IPS-NIHi7 (cell line): ENCODE measurements around the gene ZNF32.

Experiments used
- DNase-seq: peaks from one replicate; pipeline ENCODE4 v3.0.0; 2012; ENCODE audit warnings: mixed read lengths; ENCODE audit errors: extremely low spot score

The ZNF32 gene, protein sequence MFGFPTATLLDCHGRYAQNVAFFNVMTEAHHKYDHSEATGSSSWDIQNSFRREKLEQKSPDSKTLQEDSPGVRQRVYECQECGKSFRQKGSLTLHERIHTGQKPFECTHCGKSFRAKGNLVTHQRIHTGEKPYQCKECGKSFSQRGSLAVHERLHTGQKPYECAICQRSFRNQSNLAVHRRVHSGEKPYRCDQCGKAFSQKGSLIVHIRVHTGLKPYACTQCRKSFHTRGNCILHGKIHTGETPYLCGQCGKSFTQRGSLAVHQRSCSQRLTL

DNA sequence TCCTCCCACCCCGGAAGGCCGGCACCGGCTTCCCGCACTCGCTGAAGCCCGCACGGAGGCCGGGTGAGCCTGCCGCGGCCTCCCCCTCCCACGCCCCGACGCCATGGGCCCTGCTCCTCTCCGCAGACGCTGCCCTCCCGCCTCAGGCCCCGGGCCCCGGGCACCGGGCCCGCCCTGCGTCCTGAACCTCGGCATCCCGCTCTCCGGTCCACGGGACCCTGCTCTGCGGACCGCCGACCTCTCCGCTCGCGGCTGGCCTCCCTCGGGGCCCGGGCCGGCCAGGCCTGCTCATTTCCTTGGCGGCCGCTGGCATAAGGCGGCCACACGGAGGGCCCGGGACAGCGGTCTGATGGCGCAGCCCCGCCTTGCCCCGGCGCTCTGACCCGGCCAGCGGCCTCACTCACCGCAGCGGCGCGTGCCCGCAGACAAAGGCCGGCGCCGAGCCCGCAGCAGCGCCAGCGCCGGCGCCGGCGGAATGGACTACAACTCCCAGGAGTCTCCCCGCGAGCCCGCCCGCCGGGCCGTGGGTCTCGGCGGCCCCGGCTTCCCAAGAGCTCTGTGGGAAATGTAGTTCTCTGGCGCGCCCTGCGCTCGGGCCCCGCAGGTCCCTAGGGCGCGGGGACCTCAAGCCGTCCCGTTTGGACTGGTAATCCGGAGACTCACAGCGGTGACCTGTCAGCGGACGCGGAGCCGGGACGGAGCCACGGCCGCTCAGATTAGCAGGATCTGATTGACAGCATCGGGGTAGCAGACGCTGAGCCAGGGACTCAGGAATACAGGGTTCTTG, at the start of gene ZNF32:
ZNF32 (minus strand) TSS at position 484 of the 787 bp plus-strand sequence. CDS start 2,748 bp downstream, outside the sequence.
- DNase-seq: peak; percentile 96

DNA sequence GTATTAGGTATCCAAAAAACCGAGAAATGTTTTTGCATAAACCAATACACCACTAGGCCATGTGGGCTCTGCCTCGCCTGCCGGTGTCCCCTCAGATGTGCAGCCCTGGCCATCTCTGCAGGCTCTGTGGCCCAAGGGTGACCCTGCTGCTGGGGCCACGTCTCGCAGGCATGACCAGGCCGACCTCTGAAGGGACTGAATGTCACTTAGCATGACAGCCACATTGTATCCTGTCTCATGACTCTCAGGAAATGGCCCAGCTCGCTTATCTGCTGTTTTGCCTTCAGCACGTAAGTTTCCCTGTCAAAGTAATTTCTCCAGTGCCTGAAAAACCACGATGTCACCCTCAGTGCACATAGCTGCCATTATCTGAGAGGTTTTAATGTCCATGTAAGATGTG, 49.5 kb upstream of the ZNF32 start:
- DNase-seq: no peak

DNA sequence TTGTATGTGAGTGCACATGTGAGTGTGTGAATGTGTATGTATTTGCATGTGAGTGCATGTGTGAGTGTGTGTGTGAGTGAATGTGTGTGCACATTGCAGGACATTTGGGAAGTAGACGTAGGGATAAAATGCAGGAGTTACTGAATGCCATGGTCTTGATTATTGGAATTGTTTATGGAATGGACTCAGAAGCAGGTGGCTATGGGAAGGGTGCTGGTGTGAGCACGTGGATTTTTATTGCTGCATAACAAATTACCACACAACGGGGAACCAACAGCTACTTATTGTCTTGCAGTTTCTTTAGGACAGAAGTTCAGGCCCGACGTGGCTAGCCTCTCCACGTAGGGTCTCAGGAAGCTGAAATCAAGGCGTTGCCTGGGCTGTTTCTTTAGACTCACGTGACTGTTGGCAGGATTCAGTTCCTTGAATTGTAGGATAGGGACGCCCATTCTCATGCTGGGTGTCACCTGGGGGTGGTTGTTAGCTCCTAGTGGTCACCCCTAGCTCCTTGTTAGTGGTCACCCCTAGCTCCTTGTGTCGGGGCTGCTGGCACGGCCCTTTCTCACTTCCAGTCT, 48.3 kb upstream of the ZNF32 start:
- no peak for DNase-seq

DNA sequence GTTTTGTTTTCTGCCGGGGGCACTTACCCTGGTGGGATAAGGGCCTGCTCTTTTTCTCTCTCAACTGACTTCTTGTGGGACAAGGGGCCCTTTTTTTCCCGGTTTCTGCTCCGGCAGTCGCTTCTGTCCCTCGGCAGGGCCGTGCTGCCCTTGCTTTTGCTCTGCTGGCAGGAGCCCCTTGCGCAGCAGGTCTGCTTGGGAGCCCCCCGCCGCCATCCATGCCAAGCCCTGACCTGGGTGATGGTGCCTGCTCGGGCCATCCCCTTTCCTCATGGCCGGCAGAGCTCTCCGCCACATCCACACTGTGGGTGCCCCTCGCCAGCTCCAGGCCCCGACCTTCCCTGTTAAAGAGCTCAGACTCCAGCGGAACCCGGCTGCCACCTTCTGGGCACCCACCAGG, 47.0 kb upstream of the ZNF32 start:
- no peak for DNase-seq

DNA sequence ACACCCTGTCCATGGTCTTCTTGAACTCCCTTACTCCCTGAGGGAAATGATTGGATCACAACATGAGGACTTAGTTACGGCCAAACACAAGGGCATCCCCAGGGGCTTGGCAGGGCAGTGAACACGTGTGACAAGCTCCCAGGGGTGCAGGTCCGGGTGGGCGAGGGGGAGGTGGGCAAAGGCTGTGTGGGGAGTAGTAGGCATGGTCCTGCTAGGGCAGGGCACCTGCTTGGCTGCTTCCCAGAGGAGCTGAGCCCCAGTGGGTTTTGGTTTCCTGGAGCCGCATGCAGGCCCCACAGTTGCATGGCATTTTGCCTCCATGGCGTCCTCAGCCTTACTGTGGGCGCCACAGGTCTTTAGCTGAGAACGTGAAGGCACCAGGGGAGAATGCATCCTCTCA, 46.6 kb upstream of the ZNF32 start:
- DNase-seq: no peak

DNA sequence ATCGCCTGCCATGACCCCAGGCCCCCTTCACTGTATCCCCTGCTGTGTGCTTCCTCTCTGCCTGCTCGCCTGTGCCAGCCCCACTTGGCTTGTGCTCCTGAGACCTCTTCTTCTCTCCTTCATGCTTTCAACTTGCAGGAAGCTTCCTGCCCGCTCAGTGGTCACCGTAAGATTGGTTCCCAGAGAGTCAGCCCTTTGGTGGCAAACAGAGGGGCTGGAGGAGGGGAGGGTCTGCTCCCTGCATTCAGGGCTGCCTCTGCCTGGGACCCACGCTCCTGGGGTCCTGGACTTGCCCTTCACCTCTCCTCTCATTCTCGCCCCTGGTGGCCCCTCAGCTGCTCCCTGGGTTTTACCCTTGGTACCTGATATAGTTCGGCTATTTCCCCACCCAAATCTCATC, 45.8 kb upstream of the ZNF32 start:
- no peak for DNase-seq

DNA sequence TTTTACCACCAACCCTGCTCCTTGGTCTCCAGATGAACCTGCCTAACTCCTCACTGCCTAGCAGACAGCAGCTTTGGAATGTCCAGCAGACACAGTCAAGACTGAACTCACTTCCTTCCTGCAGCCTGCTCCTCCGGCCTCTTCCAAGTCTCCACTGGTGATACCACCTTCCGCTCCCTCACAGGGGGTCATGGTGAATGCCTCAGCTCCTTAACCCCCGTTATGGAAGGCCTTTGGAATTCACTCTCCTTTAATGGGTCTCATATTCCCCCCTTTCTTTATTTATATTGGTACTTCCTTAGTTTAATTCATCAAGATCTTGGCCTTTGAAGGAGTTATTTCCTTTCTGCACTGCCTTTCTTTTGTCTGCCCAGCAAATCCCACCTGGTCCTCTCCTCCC, 44.9 kb upstream of the ZNF32 start:
- no peak for DNase-seq

DNA sequence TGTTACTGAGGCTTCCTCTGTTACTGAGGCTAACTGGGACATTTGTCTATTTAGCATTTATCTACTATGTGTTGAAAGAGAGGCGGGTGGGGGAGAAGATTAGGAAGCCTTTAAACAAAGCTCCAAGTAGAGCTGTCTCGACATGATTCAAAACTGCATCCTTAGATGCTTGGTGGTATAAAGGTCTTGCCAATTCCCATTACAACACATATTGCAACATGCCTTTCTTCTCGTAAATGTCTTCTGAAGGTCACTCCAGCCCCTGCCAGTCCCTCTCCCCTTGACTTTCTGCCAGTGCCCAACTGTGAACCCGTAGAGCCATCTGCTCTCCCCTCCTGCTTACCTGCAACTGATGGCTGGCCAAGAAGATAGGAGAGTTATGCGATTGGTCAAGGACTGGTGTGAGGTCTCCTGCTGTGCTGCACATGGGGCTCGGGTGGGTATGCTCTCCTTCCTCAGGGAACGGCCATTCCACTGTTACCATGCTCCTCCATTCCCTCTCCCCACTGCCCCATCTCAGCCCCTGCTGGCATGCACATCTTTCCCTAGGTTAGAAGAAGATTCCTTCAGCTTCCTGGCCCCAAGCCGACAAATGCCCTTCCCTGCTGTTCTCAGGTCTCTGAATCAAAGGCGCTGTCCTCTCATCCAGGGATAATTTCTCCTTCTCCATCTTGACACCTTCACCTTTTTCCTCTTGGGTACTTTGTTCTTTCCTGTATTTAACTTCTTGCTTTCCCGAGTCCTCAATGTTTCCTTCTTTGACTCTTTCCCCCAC, 43.6 kb upstream of the ZNF32 start:
- no peak for DNase-seq

DNA sequence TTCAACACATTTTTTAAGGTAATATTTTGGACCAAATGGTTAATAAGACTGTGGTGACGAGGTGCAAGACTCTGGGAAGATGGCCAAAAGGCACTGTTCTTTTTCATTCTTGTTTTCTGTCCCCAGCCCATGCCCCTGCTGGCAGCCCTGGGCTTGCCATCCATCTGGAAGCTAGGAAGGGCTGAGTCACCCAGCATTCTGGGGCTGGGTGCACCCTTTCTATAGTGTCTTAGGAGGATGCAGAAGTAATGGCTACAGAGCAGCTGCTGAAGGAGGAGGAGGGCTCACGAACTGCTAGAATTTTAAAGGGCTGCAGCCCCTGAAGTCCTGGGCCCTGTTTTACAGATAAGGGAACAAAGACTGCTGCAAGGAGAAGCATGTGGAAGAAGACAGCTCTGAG, 42.8 kb upstream of the ZNF32 start:
- no peak for DNase-seq

DNA sequence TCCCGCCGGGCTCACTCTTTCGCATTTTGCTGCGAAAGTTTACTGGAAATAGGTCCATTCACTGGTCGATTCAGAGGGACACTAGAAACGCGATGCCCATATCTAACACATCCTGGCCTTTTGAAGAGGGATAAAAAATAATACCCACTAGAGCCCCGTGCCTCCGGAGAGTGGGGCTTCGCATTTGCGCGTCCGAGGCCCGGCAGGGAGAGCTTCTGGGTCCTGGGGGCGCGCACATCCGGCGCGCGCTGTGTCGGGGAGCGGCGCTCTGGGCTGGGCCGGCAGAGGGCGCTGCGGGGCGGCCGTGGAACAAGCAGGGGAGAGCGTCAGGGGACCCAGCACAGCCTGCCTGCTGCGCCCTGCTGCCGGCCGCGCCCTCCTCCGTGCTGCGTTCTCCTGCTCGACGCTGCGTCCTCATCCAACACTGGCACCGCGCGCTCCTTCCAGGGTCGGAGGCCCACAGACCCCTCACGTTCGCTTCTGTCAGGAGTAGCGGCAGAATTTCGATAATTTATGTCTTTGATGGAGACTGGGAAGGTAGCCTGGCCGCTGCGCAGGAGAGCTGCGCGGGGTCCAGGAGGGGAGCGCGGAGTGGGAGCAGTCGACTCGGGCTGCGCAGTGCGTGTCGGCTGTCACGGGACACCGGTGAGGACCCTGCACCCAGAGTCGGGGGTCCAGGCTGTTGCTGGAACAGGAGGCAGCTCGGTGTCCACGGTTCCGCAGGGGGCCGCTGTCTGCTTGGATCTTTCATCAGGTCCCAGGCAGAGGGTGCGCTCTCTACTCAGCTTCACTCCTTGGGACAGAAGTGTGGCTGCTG, 41.5 kb upstream of the ZNF32 start:
- peak; percentile 91 for DNase-seq

DNA sequence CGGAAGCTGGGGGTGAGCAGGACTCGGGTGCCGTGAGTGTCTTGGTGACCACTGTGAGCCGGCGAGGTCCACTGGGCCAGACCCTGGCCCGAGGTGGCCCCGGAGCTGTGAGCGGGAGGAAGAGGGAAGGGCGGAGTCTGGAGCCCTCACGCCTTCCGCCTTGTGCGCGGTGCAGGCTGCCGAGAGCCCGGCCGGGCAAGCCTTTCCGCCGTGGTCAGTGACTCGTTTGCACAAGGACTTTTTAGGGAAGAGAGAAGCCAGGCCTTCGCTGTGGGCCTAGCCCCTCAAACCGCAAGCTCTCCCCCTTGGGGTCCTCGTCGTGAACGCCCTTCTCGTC, 40.9 kb upstream of the ZNF32 start:
- peak; percentile 73 for DNase-seq

DNA sequence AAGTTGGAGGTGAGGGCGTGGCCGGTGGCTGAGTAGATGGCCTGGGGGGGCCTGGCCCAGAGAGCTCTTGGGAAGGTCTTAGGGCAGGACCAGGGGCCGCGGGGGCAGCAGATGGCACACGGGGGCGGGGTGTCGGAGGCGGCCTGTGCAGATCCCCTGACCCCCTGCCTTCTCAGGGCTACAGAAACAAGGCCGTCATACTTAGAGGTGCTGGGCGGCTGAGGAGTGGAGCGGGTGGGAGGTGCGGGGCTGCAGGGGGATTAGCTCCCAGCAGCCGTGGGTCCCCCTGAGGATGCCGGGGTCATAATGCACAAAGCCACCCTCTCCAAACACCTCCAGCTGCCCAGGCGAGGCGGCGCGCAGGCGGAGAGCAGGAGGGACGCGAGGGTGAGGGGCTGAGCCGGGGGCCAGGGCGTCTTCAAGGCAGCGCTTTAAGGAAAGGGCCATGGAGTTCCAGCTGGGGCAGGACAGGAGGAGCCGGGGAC, 40.4 kb upstream of the ZNF32 start:
- no peak for DNase-seq

DNA sequence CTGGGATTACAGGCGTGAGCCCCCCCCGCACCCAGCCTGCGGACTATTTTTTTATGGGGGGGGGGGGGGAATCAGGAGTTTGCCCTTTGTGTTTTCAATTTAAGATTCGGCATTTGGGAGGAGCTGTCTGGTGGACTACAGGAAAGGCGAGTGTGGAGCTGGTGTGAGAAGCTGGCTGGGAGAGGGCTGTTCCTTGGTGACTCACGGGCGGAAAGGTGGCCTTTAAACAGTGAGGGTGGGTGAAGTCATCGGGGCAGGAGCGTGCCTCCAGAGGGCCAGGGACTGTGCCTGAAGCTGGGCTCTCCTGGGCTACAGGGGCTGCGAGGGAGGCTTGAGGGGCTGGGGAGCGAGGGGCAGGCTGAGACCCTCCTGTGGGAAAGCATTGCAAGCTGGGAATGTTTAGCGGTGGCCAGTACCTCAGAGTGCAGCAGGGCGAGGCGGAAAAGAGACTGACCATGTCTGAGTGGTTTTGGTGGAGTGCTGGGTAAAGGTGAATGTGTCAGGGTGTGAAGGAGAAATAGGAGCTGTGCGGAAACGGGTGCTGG, 39.7 kb upstream of the ZNF32 start:
- no peak for DNase-seq

DNA sequence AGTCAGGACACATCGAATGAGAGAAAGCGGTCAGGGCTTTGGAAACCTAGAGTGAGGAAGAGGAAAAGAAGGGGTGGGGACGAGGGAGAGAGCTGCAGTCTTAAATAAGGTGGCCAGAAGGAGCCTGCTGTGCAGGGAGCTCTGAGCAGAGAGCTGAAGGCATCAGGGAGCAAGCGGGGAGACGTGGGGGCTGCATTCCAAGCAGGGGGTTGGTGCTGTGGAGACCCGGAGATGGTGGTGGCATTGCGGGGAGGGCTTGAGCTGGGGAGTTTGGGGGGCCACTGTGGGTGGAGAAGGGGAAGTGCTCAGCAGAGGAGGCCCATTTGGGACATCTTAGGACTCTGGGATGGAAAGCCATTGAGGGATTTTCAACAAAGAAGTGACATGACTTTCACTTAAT, 38.7 kb upstream of the ZNF32 start:
- no peak for DNase-seq

DNA sequence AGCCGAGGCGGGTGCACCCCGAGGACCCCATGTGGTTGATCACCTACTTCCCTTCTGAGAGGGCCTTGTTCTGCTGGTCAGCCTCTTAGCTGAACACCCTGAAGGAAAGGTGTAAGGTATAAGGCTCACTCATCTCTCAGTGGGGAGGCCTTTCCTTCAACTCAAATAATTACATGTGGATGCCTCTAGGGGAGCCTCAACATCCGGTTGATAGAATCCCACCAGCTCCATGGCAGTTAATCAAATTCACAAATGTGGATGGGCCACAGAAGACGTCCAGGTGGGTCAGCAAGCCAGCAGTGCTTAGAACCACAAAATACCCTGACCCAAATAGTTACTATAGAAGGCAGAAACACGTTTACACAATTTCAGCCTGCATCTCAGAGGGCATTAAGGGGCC, 37.7 kb upstream of the ZNF32 start:
- DNase-seq: no peak

DNA sequence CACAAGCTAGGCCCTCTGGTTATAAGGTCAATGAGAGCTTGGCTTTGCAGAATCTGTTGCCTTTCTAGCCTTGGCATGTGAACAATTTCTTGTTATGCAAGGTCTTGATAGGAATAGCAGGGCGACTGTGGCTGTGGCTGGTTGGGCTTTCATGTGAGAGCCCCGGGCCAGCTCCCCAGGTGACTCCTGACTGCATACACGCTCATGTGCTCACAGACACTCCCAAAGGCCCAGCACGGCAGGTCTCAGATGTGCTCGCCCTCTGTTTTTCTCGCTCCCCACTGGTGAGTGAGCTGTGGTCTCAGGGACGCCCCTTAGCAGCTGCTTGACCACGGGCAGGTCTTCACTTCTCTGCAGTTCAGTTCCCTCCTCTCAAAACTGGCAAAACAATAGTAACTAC, 37.1 kb upstream of the ZNF32 start:
- DNase-seq: no peak

DNA sequence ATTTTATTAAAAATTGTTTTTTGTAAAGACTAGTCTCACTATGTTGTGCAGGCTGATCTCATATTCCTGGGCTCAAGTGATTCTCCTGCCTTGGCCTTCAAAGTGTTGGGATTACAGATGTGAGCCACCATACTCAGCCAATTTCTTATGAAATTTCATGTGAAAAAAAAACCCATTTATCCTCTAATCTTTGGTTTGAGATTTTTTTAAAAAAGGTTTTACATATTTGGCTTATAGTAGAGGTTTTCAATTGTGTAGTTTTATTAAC, 35.5 kb upstream of the ZNF32 start:
- DNase-seq: no peak

DNA sequence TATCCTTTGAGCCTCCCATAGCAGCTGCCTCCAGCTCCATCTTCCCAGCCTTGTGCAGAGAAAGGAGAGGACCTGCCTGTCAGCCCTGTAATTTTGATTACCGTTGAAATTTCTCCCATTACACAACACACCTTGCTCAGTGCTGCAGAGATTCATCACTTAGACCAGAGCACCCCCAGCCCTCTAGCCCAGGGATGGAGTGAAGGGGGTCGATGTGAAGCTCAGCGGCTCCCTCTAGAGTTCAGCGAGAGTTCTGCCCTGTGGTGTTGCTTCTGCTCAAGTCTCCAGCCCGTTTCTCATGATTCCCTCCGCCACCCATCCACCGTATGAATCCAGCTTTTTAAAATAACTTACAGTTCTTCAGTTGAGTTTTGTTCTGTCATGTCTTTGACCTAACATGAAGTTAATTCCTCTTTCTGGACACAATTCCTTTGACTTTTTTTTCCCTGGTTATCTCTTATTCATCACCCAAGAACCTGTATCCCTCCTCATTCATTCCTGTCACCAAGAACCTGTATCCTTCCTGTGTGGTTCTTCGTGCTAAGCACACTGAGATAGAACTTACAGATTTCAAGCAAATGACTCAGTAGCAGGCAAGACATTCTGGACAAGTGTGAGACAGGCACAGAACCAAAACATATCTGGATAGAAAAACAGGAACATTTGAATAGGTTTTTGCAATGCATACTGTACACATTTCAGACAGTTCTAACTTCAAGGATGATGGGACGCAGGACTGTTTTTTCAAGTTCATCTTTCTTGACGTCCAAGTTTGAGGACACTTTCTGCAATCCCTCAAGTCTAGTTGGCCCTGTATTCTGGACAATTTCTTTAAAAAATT, 35.0 kb upstream of the ZNF32 start:
- peak; percentile 85 for DNase-seq

DNA sequence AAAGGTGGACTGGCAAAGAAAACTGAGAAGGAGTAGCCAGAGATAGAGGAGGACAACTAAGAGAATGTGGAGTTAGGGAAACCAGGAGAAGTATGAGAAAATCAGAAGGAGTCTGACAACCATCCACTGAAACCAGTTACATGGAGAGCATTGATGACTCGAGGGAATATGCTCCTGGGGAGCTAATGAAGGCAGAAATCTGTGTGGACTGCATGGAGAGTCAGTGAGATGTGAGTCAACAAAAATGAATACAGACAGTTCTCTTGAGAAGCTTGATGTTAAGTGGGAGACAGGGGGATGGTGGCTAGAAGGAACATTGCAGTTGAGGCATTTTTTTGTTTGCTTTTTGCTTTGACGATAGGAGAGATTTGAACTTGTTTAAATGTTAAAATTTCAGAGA, 34.3 kb upstream of the ZNF32 start:
- DNase-seq: no peak

DNA sequence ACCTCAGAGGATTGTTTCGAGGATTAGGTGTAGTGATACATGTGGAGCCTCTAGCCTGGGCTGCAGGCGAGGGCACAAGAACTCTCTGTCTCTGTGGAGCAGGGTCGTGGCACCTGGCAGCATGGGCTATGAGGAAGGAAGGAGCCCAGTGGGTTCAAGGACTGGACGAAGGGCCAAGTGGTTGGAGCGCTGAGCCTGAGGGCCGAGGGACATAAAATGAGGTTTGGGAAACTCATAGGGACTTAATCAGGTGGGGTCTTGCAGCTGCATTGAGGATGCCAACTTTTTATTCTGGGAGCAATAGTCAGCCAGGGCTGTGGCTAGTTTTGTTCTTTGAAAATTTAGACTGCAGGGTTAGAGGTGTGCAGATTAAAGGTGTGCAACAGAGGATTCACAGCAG, 33.0 kb upstream of the ZNF32 start:
- DNase-seq: no peak

DNA sequence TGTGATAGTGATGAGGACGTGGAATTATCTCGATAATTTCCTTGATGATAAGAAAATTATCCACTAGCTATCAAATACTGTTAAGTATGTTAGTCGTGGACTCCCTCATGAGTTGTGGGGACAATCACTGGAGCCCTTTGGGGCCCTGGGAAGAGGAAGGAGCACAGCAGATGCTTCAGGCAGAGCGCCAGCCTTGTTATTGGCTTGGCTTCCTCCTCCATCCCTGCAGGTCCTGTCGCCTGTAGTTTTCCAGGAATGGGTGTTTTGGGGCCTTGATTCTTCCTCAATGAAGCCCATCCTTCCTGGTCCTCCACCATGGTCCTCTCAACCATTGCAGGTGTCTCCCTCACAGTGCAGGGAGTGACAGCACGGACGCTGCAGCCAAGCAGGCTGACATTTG, 32.5 kb upstream of the ZNF32 start:
- no peak for DNase-seq
